CD8-positive, alpha-beta memory T cell (primary cell): ENCODE results near the gene THNSL1. TPM values are rescaled to one million over a fixed set of nuclear protein-coding genes. Genes with fewer than 3 reads are reported as not detected.

Experiments used
- CTCF ChIA-PET: fragments of 350-600 bp; sonication (Branson Sonifier 250); formaldehyde crosslinking; loops from one replicate; lab custom pipeline; 2021; ENCODE audit warnings: antibody characterized with exemption; lab: Charles Lee
- POLR2A ChIA-PET: fragments of 350-600 bp; sonication (Branson Sonifier 250); formaldehyde crosslinking; loops from one replicate; lab custom pipeline; 2021; ENCODE audit warnings: antibody characterized with exemption; lab: Charles Lee
- DNase-seq, 5 donors: peaks; one replicate each; pipeline versions ENCODE4 v3.0.0 to v3.0.0-alpha.2; 2020 to 2022; ENCODE audit warnings: mixed read lengths in 1 of 5
- H3K27ac ChIP-seq: one replicate; pipeline ENCODE4 v1.7.0; 2013; ENCODE audit warnings: low read depth, mild to moderate bottlenecking, low read length, moderate library complexity
- H3K27me3 ChIP-seq: 2 replicates; pipeline ENCODE4 v1.7.0; 2013; ENCODE audit warnings: low read length, mild to moderate bottlenecking; ENCODE audit not compliant: insufficient read depth, poor library complexity, severe bottlenecking
- H3K36me3 ChIP-seq: 2 replicates; pipeline ENCODE4 v1.7.0; 2013; ENCODE audit warnings: mild to moderate bottlenecking, low read length, moderate library complexity; ENCODE audit not compliant: insufficient read depth
- H3K4me1 ChIP-seq: 2 replicates; pipeline ENCODE4 v1.7.0; 2013; ENCODE audit warnings: mild to moderate bottlenecking, low read length, moderate library complexity; ENCODE audit not compliant: insufficient read depth
- H3K4me3 ChIP-seq: 2 replicates; pipeline ENCODE4 v1.7.0; 2013; ENCODE audit warnings: mild to moderate bottlenecking, low read length
- H3K9me3 ChIP-seq: 2 replicates; pipeline ENCODE4 v1.7.0; 2013; ENCODE audit warnings: mild to moderate bottlenecking, low read length
- H3K27ac Mint-ChIP-seq, 8 donors: one replicate each; pipeline ENCODE4 v1.8.0; 2020 to 2021; ENCODE audit warnings: mixed read lengths in 8 of 8, mild to moderate bottlenecking in 6 of 8, inconsistent platforms in 3 of 8, moderate library complexity in 3 of 8
- H3K27me3 Mint-ChIP-seq, 2 donors: one replicate each; pipeline ENCODE4 v1.8.0; 2020 to 2021; ENCODE audit warnings: mixed read lengths in 2 of 2, mild to moderate bottlenecking in 1 of 2, moderate library complexity in 1 of 2
- H3K36me3 Mint-ChIP-seq, 3 donors: one replicate each; pipeline ENCODE4 v1.8.0; 2020 to 2021; ENCODE audit warnings: mixed read lengths in 3 of 3, inconsistent platforms in 1 of 3, mild to moderate bottlenecking in 1 of 3
- H3K4me1 Mint-ChIP-seq, 3 donors: one replicate each; pipeline ENCODE4 v1.8.0; 2020 to 2021; ENCODE audit warnings: mixed read lengths in 3 of 3, inconsistent platforms in 1 of 3, mild to moderate bottlenecking in 1 of 3
- H3K4me3 Mint-ChIP-seq, 7 donors: one replicate each; pipeline ENCODE4 v1.8.0; 2020 to 2021; ENCODE audit warnings: mixed read lengths in 7 of 7, mild to moderate bottlenecking in 6 of 7, moderate library complexity in 4 of 7, inconsistent platforms in 2 of 7
- H3K9me3 Mint-ChIP-seq, 5 donors: one replicate each; pipeline ENCODE4 v1.8.0; 2020 to 2022; ENCODE audit warnings: mixed read lengths in 5 of 5, mild to moderate bottlenecking in 3 of 5, moderate library complexity in 2 of 5, inconsistent platforms in 1 of 5
- polyA plus RNA-seq: library from polyadenylated mRNA; unstranded; fragments of 300-500 nt; fragmentation: Illumina TruSeq; gene quantifications from one replicate; pipeline ENCODE4 v1.2.3, GENCODE V29; 2021
- total RNA-seq, 2 experiments: library from RNA; stranded (reverse); gene quantifications; one replicate each; pipeline ENCODE4 v1.2.3, GENCODE V29; 2021

Gene THNSL1
- total and polyA plus RNA-seq, 3 experiments from 2014 or later = 4.1 to 10.6 (median 9.5) TPM

DNA sequence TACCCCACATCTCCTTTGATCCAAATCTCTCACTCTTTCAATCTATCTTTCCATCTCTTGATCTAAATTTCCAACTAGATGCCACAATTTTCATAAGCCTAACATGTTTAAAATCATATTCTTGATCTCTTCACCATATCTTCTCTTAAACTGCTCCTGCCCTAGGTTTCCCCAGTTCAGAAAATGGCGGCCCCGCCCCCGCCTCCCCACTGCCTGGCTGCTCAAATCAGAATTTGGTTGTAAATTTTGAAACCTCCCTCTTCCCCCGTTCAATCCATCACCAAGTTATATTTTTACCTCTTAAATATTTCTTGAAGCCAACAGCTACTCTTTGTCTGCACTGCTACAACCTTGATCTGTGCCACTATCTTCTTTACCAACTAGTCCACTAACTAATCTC is 36.7 kb upstream of the THNSL1 start:
- Mint-ChIP-seq H3K4me1 (peaks cover 3 to 10% (median 8%) of the 10 kb centered on the region in 3 donors), H3K4me3 (no peak overlapping the region), H3K27ac (no peak overlapping the region), H3K27me3 (peaks cover 0 to 2% of the 10 kb centered on the region in 2 donors), H3K36me3 (peaks cover 0 to 2% (median 0%) of the 10 kb centered on the region in 3 donors), H3K9me3 (no peaks in the 10 kb centered on the region)
- Histone ChIP-seq H3K4me1 (peaks cover 7% of the 10 kb centered on the region), H3K4me3 (no peak overlapping the region), H3K9me3 (no peaks in the 10 kb centered on the region), H3K36me3 (no peaks in the 10 kb centered on the region), H3K27me3 (no peaks in the 10 kb centered on the region), H3K27ac (no peak overlapping the region)
- DNase-seq = no peak
- ChIA-PET CTCF (no interaction called here), POLR2A (no interaction called here)

DNA sequence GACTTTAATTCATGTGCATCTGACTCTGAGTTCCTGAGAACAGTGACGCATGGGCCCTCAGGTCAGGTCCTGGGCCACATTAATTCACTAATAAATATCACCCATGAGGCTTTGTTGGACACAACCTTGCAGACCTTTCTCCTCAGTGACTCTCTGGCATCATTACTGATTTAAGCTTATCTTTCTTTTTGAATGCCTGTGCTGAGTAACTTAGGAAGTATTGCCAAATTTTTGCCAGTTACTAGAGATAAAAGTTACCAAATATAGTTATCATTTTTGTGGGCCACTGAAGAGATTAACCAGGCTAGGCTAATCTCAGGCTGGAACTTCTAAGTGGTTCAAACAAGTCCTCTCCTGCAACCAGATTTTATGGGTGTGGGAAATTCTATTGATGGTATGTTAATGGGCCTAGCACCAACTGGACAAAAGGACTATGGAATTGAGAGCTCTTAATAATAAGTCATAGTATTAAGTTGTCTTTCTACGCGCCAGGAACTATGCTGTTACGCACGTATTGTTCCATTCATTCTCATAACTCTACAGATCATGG is 35.2 kb upstream of the THNSL1 start:
- POLR2A ChIA-PET = no interaction called here
- H3K9me3 ChIP-seq = no peaks in the 10 kb centered on the region
- peaks cover 3 to 10% (median 8%) of the 10 kb centered on the region in 3 donors for H3K4me1 Mint-ChIP-seq

DNA sequence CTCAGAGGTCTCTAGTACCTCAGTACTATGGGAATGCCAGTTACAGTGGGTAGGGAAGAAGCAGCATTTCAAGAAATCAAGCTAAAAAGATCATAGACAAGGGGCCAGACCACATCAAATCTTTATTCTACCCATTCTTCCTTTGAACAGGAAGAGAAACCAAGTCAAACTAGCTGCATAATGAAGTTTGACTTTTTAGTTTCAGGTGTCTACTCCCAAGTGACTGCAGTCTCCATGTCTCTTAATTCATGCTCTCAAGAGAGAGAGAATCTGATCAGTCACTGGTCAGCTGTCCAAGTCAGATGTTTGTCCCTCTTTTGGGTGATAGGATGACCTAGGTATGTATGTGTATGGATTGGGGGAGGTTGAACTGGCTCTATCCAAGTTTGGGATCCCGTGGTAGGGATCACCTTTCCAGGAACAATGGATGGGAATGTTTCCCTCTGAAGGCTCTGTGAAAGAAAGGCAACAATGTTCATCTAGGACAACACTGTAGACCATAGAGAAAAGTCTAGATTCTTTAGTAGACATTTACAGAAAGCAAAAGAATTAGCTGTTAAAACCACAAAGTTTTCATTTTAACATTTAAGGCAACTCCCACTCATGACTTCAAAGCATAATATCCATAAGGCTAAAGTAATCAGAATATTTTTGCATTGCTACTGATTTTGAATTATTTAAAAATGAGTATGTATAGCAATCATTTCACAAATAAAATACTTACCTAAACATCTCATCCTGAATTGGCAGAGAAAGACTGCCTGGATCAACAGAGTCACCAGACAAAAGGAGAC is 33.9 kb upstream of the THNSL1 start:
- peaks cover 0 to 2% of the 10 kb centered on the region in 2 donors for H3K27me3 Mint-ChIP-seq

More for the DNA sequence above, 35.2 kb upstream of the THNSL1 start:
- Mint-ChIP-seq H3K27ac (no peak overlapping the region), H3K27me3 (peaks cover 0 to 2% of the 10 kb centered on the region in 2 donors), H3K9me3 (no peaks in the 10 kb centered on the region), H3K36me3 (peaks cover 0 to 2% (median 0%) of the 10 kb centered on the region in 3 donors), H3K4me3 (no peak overlapping the region)
- Histone ChIP-seq H3K36me3 (no peaks in the 10 kb centered on the region), H3K4me3 (no peak overlapping the region), H3K27me3 (no peaks in the 10 kb centered on the region), H3K27ac (no peak overlapping the region), H3K4me1 (peaks cover 7% of the 10 kb centered on the region)
- DNase-seq = no peak
- CTCF ChIA-PET = no interaction called here

DNA sequence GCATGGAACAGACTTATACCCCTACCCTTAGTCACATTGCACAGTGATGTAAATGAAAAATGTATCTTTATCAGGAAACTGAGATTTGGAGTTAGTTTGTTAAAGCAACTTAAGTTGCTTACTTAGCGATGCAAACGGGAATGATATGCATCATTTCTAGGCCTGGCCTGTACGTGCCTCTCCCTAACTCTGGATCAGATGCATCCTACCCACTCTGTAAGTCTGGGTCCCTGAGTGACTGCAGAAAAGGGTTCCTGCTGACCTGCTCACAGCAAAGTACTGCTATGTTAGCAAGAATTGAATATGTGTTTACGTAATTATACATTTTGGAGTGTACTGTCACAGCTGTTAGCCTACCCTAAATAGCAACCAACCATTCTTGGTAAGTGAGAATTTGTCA is 33.3 kb upstream of the THNSL1 start:
- H3K27ac Mint-ChIP-seq = peak overlapping the region in 1 of 8 donors; percentile 10
- no peaks in the 10 kb centered on the region for H3K9me3 Mint-ChIP-seq
- Histone ChIP-seq H3K4me3 (no peak overlapping the region), H3K27me3 (no peaks in the 10 kb centered on the region), H3K27ac (no peak overlapping the region), H3K4me1 (peaks cover 7% of the 10 kb centered on the region), H3K9me3 (no peaks in the 10 kb centered on the region), H3K36me3 (no peaks in the 10 kb centered on the region)
- DNase-seq = no peak
- peaks cover 0 to 2% (median 0%) of the 10 kb centered on the region in 3 donors for H3K36me3 Mint-ChIP-seq
- ChIA-PET CTCF (no interaction called here), POLR2A (no interaction called here)
- peaks cover 0 to 2% of the 10 kb centered on the region in 2 donors for H3K27me3 Mint-ChIP-seq
- H3K4me1 Mint-ChIP-seq = peaks cover 3 to 10% (median 8%) of the 10 kb centered on the region in 3 donors
- H3K4me3 Mint-ChIP-seq = no peak overlapping the region

More for the DNA sequence above, 33.9 kb upstream of the THNSL1 start:
- Histone ChIP-seq H3K36me3 (no peaks in the 10 kb centered on the region), H3K9me3 (no peaks in the 10 kb centered on the region), H3K4me1 (peaks cover 7% of the 10 kb centered on the region), H3K27me3 (no peaks in the 10 kb centered on the region), H3K27ac (no peak overlapping the region), H3K4me3 (no peak overlapping the region)
- POLR2A ChIA-PET = no interaction called here
- H3K27ac Mint-ChIP-seq = no peak overlapping the region
- CTCF ChIA-PET = no interaction called here
- peaks cover 0 to 2% (median 0%) of the 10 kb centered on the region in 3 donors for H3K36me3 Mint-ChIP-seq
- no peaks in the 10 kb centered on the region for H3K9me3 Mint-ChIP-seq
- H3K4me3 Mint-ChIP-seq = no peak overlapping the region
- no peak for DNase-seq
- peaks cover 3 to 10% (median 8%) of the 10 kb centered on the region in 3 donors for H3K4me1 Mint-ChIP-seq

DNA sequence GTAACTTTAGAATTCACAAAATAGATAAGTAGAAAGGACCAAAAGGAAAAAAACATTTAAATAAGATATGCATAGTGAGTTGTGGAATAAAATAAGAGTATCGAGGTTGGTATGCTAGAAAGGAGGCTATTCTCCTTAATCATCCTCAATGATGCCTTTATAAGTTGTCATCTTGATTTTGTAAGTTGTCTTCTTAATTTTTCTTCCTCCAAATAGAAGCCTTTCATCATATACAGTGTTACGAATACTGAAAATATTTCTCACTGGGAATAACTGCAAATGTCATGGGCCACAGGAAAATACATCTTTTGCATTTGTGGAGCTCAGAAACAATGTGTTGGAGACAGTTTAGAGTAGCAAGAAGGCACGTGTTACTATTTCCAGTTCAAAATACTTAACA is 32.5 kb upstream of the THNSL1 start:
- Mint-ChIP-seq H3K27me3 (no peaks in the 10 kb centered on the region), H3K27ac (peak overlapping the region in 1 of 8 donors; percentile 31), H3K4me3 (no peak overlapping the region), H3K9me3 (no peaks in the 10 kb centered on the region), H3K36me3 (peaks cover 0 to 2% (median 0%) of the 10 kb centered on the region in 3 donors), H3K4me1 (peaks cover 3 to 10% (median 8%) of the 10 kb centered on the region in 3 donors)
- Histone ChIP-seq H3K4me1 (peaks cover 7% of the 10 kb centered on the region), H3K27me3 (no peaks in the 10 kb centered on the region), H3K4me3 (no peak overlapping the region), H3K27ac (no peak overlapping the region), H3K9me3 (no peaks in the 10 kb centered on the region), H3K36me3 (no peaks in the 10 kb centered on the region)
- POLR2A ChIA-PET = no interaction called here
- CTCF ChIA-PET = no interaction called here
- no peak for DNase-seq

DNA sequence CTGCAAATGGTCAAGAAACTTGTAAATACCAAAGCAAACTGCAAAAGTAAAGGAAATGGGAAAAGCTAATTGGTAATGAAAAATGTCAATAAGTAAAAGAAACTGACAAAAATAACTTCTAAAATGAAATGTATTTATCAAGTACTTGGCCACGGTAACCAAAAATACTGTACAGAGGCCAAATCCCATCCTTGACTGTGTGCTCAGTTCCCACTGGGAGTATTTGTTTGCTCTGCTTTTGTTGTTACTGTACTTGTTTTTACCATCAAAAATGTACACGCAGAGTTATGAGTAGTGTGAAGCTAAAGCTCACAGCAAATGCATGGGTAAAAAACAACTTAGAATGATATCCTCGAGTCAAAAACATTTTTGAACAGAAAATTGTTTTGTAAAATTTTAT is 31.5 kb upstream of the THNSL1 start:
- no peak for DNase-seq
- H3K27ac Mint-ChIP-seq = no peak overlapping the region
- H3K27me3 Mint-ChIP-seq = no peaks in the 10 kb centered on the region
- ChIA-PET CTCF (no interaction called here), POLR2A (no interaction called here)
- Histone ChIP-seq H3K27ac (no peak overlapping the region), H3K4me3 (no peak overlapping the region), H3K36me3 (no peaks in the 10 kb centered on the region), H3K9me3 (no peaks in the 10 kb centered on the region), H3K27me3 (no peaks in the 10 kb centered on the region), H3K4me1 (peaks cover 7% of the 10 kb centered on the region)
- H3K36me3 Mint-ChIP-seq = no peaks in the 10 kb centered on the region
- H3K4me1 Mint-ChIP-seq = peaks cover 3 to 10% (median 8%) of the 10 kb centered on the region in 3 donors
- no peak overlapping the region for H3K4me3 Mint-ChIP-seq
- H3K9me3 Mint-ChIP-seq = no peaks in the 10 kb centered on the region

DNA sequence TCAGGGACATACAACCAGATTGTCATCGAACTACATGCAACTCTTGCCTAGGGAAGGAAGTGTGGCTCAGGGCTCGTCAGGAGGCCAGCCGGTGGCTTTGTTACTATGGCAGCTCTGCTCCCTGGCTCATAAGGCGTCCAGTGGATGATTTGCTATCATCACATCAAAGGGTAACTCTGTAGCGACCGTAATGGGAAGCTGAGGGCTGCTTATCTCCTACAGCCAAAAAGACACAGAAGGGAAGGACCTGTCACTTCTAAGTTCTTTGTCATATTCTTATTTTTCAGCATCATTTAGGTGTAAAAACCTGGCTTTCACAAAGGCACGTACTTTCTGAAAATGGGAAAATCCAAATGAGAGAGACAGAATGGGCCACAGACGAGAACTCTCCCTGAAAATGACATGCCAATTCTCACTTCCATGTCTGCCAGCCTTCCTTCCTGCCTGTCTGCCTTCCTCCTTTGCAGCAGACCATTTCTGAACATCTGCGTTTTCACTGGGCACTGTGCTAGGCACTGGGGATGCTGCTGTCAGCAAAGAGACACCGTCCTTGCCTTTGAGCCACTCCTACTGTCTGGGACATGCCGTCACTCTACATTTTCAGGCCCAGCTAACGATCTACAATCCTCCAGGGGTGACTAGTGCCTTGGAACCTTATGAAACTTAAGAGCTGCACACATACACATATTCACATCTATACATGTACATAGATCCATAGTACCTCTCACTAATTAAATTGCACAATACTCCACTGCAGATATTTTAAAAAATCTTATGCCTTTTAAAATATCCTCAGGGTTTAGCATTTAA is 27.4 kb upstream of the THNSL1 start:
- Histone ChIP-seq H3K9me3 (no peaks in the 10 kb centered on the region), H3K27ac (no peak overlapping the region), H3K4me3 (no peak overlapping the region), H3K27me3 (no peaks in the 10 kb centered on the region), H3K4me1 (no peaks in the 10 kb centered on the region), H3K36me3 (no peaks in the 10 kb centered on the region)
- POLR2A ChIA-PET = no interaction called here
- Mint-ChIP-seq H3K27ac (no peak overlapping the region), H3K9me3 (no peaks in the 10 kb centered on the region), H3K27me3 (peaks cover 0 to 2% of the 10 kb centered on the region in 2 donors), H3K4me1 (no peaks in the 10 kb centered on the region), H3K4me3 (no peak overlapping the region), H3K36me3 (no peaks in the 10 kb centered on the region)
- no peak for DNase-seq
- CTCF ChIA-PET = interaction anchor here (2.3 kb wide), 1 partner anchor 347 kb away, joined by 10 read pairs; no protein-coding TSS in a partner anchor
